HG02852 (cell line): ENCODE data around the gene DLG2.

ENCODE experiments used
- ATAC-seq: cut with Tn5 transposase; IDR thresholded peaks from one replicate; pipeline ENCODE4 v1.9.1; 2021; ENCODE audit warnings: mild to moderate bottlenecking, moderate library complexity; ENCODE audit not compliant: unreplicated experiment

The DLG2 gene

DNA sequence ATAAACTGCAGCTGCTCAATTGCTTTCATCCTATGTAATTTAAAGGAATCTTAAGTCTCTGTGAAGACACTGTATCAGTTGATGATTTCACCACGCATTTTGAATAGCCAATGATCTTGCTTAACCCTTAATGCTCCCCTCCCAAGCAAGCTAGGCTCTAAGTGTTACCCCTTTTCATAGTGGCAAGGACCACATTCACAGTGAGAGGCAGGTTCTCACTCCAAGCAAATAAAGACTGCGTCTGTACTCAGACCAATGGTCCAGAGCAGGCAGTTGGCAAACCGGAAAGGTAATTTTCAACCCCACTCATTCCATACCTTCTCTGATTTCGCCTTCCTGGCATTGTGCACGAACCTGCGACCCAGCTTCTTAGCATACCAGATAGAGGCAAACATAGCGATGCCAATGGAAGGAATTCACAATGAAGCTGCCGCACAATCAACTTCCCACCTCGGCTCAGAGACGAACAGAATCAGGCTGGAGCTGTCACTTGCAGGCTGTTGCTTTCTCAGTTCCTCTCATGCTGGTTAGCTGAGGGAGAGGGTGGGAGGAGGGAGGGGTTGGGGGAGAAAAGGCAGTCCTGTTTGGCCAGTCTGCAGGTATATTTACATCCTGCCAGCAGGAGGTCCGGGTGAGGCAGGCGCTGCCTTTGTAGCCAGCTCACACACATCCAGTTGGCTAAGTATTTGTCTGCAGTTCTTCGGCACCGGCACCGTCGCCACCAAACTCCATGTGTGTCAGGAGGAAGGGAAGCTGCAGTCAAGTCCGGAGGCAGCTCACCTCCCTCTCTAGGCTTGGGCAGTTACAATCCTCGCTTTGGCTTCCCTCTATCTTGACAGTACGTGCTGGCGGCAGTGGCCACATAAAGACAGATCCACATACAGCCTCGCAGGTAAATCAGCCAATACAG is 1189.8 kb downstream of the DLG2 start:
- peak; percentile 93 for ATAC-seq

DNA sequence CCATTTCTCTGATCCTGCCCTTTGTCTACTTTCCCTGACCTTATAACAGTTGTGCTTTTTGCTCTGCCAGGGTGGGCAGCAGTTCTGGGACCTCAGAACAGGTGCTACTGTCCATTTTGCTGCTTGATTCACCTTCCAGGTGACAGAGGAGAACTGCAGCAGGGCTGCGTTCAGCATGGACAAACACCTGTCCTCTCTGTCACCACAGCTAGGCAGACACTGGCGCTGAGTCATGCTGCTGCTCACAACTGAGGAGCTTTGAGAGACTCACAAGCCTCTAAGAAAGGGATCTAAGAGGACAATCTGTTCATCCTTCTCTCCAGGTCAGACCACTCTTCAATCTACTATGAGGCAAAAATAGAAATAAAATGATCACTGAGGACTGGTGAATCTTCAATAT is 1196.5 kb downstream of the DLG2 start:
- ATAC-seq, result no peak

DNA sequence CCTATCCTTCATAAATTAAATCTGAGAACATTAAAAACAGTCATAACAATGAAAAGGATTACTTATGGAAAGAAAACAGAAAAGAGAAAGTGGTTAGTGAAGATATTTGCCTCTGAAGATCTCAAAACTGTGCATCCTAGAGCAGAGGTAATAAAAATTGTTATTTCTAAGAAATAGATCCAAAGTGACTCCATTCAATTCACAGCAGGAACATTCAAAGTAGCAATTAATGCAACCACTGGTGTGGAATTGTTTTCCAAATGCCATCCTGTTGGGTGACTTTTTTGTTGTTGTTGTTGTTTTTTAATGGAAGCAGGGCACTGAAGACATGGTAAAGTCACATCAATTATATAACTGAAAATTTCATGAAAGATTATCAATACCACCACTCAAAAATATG is 1201.5 kb downstream of the DLG2 start:
- ATAC-seq, result no peak

DNA sequence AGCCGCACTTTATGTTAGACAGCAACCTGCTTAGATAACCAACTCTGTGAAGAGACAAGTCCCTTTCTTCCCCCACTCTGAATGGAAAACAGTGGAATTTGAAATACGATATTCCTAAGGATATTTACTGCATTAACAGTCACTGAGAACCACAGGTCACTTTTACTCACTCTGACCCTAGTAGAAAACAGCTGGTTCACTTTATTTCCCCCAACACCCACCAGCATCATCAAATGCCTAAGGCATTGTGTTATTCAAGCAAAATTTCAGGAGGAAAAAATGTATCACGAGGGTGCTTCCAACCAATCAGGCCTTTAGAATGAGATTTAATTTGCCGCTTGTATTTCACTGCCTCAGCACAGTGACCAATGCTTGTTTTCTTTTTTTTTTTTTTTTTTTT is 1206.9 kb downstream of the DLG2 start:
- ATAC-seq, result no peak

DNA sequence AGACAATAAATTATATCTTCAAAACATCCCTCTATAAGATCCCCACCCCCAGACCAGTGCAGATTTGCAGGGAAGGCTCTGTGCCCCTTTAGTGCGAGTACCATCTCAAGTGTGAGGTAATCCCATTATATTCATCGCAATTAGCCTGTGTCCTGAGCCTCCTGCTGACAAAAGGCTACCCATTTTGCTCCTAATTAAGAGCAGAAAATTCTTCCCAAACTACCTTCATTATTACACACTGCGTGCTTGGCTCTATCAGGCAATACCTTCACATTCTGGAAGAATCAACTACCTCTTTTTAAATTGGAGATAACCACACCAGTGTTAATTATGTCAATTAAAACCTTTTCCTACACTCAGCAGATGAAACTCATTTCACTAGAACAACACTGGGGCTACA is 1207.5 kb downstream of the DLG2 start:
- no peak for ATAC-seq

DNA sequence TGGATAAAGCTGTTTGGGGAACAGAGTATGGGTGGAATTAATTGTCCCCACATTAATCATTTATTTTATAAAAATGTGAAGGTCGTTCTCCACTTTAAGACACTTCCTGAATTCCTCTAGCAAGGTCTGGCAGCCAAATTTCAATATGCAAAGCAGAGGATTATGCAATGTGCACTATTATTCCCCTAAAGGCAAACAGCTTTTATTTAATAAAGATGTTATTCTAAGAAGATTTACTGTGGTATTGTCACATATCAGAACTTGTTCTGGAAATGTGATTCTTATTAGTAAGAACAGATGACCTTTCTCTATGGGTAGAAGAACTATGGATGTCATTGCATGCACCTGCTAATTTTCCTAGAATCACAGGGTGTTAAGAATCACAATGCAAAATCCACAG is 1212.2 kb downstream of the DLG2 start:
- no peak for ATAC-seq

DNA sequence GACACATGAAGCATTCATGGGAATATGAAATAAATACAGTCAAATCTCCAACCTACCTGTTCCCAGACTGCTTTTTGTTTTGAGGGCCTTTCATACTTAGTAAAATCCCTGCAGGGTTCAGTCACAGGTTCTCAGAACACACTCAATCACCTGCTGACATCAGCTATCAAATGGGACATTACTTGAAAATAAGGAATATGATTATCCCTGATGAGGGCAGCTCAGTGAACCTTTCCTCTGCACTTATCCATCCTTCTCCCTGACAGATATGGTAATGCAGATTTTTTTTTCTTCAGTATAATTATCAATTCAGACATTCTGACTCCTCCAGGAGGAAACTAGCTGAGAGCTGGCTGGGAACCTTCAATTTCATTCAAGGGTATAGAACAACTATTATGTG is 1213.6 kb downstream of the DLG2 start:
- ATAC-seq, result no peak

DNA sequence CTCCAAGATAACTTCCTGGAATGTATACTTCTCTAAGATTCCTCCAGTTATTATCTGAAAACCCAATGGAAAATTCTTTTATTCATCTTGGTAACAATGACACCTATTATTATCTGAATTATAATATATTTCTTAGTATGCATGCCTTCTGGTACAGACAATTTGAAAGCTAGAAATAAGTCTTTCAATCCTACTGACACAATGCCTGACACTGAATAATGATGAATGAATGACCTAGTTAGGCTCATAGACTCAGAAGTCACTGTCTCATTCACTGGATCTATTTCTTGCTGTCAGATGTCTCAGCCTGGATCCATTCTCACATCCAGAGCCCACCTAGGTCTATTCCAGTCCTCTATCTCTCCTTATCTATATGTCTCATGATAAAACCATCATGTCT is 1214.3 kb downstream of the DLG2 start:
- no peak for ATAC-seq

DNA sequence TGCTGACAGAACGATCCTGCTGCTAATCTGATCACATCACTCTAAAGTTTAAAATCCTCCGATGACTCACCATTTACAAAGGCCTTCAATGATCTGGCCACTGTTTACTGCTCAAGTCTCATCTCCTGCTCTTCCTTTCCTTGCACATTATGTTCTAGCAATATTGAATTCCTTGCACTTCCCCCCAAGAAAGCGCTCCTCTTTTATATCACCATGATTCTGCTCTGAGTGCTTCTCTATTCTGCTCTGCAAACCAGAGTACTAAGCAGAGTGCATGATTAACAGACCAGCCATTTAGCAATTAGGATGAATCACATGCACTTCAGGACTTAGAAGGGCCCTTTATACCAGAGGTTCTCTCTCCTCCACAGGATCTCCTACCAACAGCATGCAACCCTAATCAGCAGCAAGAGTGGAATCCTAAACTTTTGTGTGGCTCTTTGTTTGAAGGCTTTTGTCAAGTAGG is 1218.2 kb downstream of the DLG2 start:
- ATAC-seq, result no peak

DNA sequence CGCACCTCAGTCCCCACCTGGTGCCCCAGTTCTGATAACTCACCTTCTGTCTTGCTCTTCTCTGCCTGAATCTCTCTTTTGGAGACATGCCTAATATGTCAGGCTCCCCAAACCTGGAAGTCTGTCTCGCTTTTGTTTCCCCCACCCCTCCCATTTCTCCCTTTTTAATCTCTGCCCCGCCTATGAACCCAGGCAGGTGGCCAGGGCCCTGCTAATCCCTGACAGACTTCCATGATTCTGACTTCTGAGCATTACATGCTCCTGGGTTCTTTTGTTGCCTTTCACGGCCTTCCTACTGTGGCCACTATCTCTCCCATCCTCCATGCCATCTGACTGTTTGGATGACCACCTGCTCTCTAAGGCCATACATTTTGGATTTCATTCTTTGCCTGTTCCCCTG is 1220.1 kb downstream of the DLG2 start:
- no peak for ATAC-seq

DNA sequence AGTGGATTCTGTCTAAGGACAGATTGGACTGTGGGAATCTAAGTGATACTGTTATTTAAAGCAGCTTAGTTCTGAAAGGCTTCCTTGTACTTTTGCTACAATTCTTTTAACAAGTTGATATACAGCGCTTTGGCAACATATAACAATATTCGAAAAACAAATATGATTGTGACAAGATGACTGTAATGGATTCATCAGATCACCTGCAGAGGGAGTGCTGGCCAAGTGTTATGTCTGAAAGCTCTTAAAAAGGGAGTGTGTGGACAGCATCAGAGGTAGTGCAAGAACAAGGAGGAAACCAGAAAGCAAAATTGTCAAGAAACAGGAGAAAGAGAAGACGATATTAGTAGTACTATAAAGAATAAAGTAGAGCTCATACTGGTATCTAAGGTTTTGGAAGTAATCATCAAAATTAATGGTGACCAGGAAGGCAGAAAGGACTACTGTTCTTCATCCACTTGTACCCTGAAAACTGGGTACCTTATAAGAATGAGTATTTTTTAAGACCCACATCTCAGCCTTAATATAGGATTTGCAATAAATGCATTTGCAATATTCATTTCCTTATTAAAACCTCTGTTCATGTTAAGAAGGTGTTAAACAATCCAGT is 1229.0 kb downstream of the DLG2 start:
- ATAC-seq, result no peak

DNA sequence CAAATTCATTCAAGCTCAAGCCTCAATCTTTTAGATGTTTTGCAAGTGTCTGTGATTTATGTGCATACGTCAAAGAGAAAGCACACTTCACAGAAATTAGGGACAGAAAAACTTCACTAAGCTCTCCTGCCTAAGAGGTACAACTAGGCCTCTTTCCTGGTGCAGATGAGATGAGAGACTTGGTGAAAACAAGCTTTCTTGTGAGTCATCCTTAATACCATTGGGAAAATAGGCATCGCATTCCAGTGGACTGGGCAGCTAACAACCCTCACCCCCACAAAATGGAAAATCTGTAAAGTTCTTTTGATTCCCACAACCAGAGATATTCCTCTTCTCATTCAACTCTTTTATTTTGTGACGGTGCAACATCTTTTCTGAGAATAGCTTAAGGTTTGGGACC is 1230.6 kb downstream of the DLG2 start:
- ATAC-seq, result no peak

DNA sequence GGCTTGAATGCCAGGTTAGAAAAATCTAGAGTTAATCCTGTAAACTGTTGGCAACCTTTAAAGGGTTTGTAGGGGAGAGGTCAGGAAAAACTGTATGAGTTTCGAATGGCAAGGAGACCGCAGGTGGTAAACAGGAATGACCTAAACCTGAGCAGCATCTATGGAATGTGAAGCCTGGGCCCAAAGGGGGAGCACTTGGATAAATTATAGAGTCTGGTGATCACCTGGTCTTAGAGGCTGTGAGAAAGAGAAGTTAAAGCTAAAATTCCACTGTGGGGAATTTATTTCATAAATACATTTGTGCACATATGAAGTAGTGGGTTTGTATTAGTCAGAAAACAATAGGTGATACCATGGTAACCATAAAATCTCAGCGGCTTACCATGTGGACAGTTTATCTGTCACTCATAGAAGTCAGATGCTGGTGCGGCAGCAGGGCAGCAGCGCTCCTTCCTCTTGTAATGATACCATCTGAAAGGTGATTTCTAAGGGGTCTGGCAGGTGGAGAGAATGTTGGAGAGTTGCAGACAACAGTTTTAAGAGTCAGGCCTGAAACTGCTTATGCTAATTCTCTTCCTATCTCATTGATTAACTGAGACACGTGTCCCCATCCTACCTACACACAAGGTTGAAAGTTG is 1236.6 kb downstream of the DLG2 start:
- no peak for ATAC-seq

DNA sequence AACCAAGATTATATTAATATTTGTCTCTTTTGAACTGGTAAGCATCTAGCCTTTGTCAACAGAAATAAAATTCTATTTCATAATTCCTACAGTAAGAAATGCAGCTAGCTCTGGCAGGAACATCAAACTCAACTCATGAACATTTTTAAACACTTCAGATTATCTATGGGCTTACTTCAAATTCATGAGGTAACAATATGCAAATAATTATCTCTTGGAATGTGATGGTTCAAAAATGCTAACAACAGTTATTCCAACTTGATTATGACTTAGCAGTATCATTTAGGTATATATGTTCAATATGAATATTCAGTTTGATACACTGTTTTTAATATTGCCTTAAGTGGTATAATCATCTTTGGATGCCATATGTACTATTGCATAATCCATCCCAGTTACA is 1237.4 kb downstream of the DLG2 start:
- ATAC-seq, result no peak

DNA sequence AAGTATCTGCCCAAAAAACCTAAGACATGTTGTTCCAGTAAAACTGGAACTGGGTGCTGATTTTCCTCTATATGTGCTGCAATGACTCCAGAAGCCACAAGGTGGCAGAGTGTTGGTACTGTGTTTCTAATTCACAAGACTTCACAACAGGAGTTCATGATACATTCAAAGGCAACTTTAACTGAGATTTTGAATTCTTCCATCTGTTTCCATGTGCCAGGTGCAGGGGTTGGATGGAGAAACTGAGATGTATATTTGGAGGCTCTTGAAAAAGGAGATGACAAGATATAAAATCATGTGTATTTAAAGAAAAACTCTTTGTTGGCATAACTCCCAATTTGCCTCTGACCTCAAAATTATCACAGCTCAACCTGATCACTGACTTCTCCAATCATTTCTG is 1242.4 kb downstream of the DLG2 start:
- ATAC-seq, result peak; percentile 73

DNA sequence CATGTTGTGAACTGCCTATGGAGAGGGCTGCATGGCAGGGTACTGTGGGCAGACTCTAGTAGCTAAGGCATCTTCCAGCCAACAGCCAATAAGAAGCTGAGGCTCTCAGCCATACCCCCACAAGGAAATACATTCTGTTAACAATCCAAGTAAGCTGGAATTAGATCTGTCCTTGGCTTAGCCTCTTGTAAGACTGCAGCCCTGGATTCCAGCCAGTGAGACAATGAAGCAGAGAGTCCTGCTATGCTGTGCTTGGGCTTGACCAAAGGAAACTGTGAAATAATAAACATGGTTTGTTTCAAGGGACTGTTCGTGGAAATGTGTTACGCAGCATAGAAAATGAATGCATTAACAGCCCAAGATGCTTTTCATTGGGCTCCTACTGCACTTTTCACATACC is 1243.6 kb downstream of the DLG2 start:
- no peak for ATAC-seq

DNA sequence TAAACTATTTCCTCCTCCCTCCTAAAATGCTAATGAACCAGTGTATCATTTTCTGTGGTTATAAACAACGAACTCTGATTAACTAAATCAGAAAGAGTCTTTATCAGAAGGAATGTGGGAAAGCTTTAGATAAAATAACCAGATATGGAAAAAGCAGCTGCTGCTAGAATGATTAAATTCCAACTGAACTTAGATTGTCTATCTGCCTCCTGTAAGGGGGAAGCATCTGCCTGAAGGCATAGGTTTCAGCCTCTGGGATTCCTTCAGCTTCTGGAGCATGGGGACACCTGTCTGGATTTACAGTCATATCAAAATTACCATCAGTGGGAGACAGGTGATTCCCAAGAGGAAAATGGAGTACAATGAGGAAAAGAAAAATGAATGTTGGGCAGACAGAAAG is 1245.5 kb downstream of the DLG2 start:
- no peak for ATAC-seq

DNA sequence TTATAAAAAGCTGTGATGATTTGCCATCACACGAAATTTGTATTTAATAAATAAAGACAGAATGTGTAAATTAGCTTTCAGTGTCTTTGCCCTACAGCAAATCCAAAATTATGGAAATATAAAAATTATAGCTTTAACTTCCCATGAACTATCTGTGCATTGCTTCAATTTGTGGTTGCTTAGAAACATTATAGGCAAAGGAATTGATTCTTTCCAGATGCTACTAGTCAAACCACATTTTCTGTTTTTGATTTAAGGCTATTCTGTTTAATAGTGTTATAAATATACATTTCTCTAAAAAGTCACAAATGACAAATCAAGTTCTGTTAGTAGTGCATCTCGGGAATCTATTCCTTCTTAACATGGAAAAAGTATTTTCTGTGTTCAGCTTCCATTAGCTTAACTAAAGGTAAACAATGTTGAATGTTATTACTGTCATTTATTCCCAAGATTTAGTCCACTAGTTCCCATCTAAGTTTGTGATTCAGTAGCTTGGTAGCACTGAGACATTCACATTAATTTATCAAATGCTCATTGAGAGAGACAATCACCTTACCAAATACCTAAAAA is 1254.7 kb downstream of the DLG2 start:
- ATAC-seq, result no peak

DNA sequence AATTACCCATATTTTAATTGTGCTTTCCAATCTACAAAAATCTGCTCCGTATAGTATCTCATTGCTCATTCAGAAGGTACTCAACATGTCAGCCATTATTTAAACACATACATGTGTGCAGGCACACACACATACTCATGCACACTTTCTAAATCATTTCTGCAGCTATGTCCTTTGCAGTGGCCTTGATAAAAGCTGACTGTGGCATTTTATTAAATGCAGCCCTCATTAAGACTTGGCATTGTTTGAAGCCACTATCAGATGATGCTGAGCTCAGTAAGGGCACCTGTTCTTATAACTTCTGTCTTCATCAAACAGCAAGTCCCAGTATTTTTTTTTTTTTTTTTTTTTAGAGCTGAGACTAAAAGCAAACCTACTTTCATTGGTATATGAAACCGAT is 1269.1 kb downstream of the DLG2 start:
- no peak for ATAC-seq

DNA sequence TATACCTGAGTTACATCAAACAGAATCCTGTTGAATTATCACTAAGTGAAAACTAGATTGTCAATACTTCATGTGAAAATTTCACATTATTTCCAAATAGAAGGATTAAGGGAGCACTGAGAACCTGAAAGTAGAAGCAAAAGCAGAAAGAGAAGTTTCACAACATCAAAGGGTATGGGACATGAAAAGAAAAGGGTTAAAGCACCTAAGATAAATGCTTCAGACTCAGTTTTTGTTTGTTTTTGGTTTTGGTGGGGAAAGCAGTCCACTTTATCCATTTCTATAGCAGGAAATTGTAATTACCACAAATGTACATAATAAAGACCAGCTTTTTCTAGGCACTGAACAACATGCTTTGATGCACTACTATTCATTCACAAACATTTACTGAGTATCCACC is 1271.2 kb downstream of the DLG2 start:
- ATAC-seq, result no peak

DNA sequence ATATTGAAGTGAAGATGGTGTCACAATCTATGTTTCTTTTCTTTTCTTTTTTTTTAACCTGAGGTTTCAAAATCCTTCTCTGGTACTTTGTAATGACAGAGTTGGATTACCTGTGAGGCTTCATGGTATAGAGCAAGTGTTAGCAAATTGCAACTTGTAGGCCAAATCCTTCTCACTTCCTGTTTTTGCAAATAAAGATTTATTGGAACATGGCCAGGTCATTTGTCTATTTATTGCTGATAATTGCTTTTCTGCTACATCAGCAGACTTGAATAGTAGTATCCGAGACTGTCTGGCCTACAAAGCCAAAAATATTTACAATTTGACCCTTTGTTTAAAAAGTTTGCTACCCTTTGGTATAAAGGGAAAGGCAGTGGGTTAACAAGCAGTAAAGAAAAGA is 1281.5 kb downstream of the DLG2 start:
- ATAC-seq, result no peak

DNA sequence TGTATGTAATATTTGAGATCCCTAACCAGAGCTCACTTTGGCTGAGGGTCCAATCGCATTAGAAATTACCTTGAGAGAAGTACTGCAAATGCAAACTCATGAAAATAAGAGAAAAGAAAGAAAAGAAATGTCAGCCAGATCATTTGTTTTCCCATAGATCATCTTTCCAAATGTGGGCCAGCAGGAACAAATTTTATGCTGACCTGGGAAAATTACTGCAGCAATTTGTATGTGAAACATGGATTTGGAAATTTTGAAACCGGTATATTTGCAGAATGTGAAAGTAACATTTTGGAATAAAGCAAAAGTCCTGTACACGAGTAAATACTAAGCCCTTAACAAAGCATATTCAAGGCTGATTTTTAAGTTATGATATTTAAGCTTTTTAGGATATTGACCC is 1282.1 kb downstream of the DLG2 start:
- ATAC-seq, result no peak
